Endothelial cell of umbilical vein (primary cell): ENCODE data around the gene GALNT9. TPM values are rescaled to one million over a fixed set of nuclear protein-coding genes. Genes with fewer than 3 reads are reported as not detected.

ENCODE experiments used
- BruUV-seq: library from RNA; stranded (reverse); fragments of 400-500 nt; replicated peaks from 2 replicates; lab custom pipeline; 2021; lab: Mats Ljungman, UMichigan
- CTCF ChIA-PET: fragments of 300-600, 350-600 bp; sonication (Branson Sonifier 250); formaldehyde crosslinking; loops from one replicate; lab custom pipeline; 2021; ENCODE audit warnings: antibody characterized with exemption, inconsistent platforms; lab: Charles Lee
- POLR2A ChIA-PET: fragments of 300-600, 350-600 bp; sonication (Branson Sonifier 250); formaldehyde crosslinking; loops from one replicate; lab custom pipeline; 2021; ENCODE audit warnings: antibody characterized with exemption, inconsistent platforms; lab: Charles Lee
- DNase-seq: peaks from one replicate; pipeline ENCODE4 v3.0.0-alpha.2; 2011; ENCODE audit warnings: low read depth, low spot score
- FAIRE-seq: peaks from 2 replicates; lab custom pipeline; 2011; peaks lifted over from hg19 to GRCh38; lab: Jason Lieb, UNC
- H2AFZ ChIP-seq: 2 replicates; pipeline ENCODE4 v1.6.0; 2012; ENCODE audit warnings: low read depth, low read length, control low read depth, inconsistent platforms
- H3K27ac ChIP-seq: 2 replicates; pipeline ENCODE4 v1.5.1; 2011; ENCODE audit warnings: low read depth, mild to moderate bottlenecking, control low read depth, low read length, moderate library complexity; ENCODE audit not compliant: insufficient read depth
- H3K27me3 ChIP-seq, 2 experiments: 2 replicates each; pipeline versions ENCODE4 v1.6.0 to v1.6.1; 2011; ENCODE audit warnings: low read length in 2 of 2, mixed read lengths in 1 of 2; ENCODE audit not compliant: control insufficient read depth in 2 of 2, insufficient read depth in 2 of 2
- H3K36me3 ChIP-seq, 2 experiments: 2 replicates in 1 of 2; 3 replicates in 1 of 2; pipeline ENCODE4 v1.5.1; 2011; ENCODE audit warnings: low read length in 2 of 2, mild to moderate bottlenecking in 1 of 2, moderate library complexity in 1 of 2; ENCODE audit not compliant: control insufficient read depth in 2 of 2, insufficient read depth in 2 of 2; ENCODE audit errors: extremely low read depth in 1 of 2
- H3K4me1 ChIP-seq: 3 replicates; pipeline ENCODE4 v1.5.1; 2011; ENCODE audit warnings: mild to moderate bottlenecking, low read length; ENCODE audit not compliant: control insufficient read depth, insufficient read depth; ENCODE audit errors: extremely low read depth
- H3K4me2 ChIP-seq: 2 replicates; pipeline ENCODE4 v1.6.1; 2011; ENCODE audit warnings: low read length, control low read depth, mixed read lengths; ENCODE audit not compliant: insufficient read depth
- H3K4me3 ChIP-seq, 3 experiments: fragments of 200-600 bp in 1 of 3; sonication (generic), shearing (Covaris generic) in 1 of 3; replicated peaks in 1 of 3; 2 replicates each; pipeline ENCODE4 v1.5.1; 2011 to 2016; ENCODE audit warnings: control low read depth in 3 of 3, low read length in 3 of 3, mild to moderate bottlenecking in 2 of 3, inconsistent platforms in 1 of 3, low read depth in 1 of 3, moderate library complexity in 1 of 3; ENCODE audit not compliant: insufficient read depth in 1 of 3
- H3K79me2 ChIP-seq: 2 replicates; pipeline ENCODE4 v1.6.0; 2012; ENCODE audit warnings: low read length, inconsistent platforms; ENCODE audit not compliant: control insufficient read depth, insufficient read depth
- H3K9ac ChIP-seq: replicated peaks from 2 replicates; pipeline ENCODE3; 2011; ENCODE audit warnings: low read length, control low read depth; ENCODE audit not compliant: insufficient read depth; ENCODE audit errors: extremely low read depth
- H3K9me1 ChIP-seq: replicated peaks from 3 replicates; pipeline ENCODE4 v1.6.0; 2011; ENCODE audit warnings: mild to moderate bottlenecking, low read length; ENCODE audit not compliant: control insufficient read depth, insufficient read depth; ENCODE audit errors: extremely low read depth
- H3K9me3 ChIP-seq: replicated peaks from 2 replicates; pipeline ENCODE4 v1.5.1; 2012; ENCODE audit warnings: low read length, inconsistent platforms; ENCODE audit not compliant: control insufficient read depth, insufficient read depth
- H4K20me1 ChIP-seq: replicated peaks from 2 replicates; pipeline ENCODE3; 2011; ENCODE audit warnings: mild to moderate bottlenecking, low read length; ENCODE audit not compliant: control insufficient read depth, insufficient read depth; ENCODE audit errors: extremely low read depth
- CTCF ChIP-seq, 2 donors: IDR thresholded peaks; 1 replicate in 1 of 2; 2 replicates in 1 of 2; pipeline ENCODE4 v1.5.1; 2011; ENCODE audit warnings: low read length in 2 of 2, mild to moderate bottlenecking in 2 of 2, moderate library complexity in 2 of 2, control low read depth in 1 of 2, inconsistent platforms in 1 of 2, low read depth in 1 of 2; ENCODE audit not compliant: insufficient read depth in 1 of 2; ENCODE audit errors: extremely low read depth in 1 of 2
- EZH2 ChIP-seq: IDR thresholded peaks from 2 replicates; pipeline ENCODE4 v1.6.1; 2012; ENCODE audit warnings: borderline replicate concordance, low read depth, mild to moderate bottlenecking, moderate library complexity, low read length, inconsistent platforms; ENCODE audit not compliant: severe bottlenecking
- FOS ChIP-seq: IDR thresholded peaks from 2 replicates; pipeline ENCODE4 v1.6.1; 2011; ENCODE audit warnings: mild to moderate bottlenecking, low read length, moderate library complexity, borderline replicate concordance; ENCODE audit not compliant: insufficient read depth
- GATA2 ChIP-seq: IDR thresholded peaks from 2 replicates; pipeline ENCODE4 v1.7.0; 2011; ENCODE audit warnings: low read depth, mild to moderate bottlenecking, moderate library complexity, mixed read lengths, low read length; ENCODE audit not compliant: insufficient read length, insufficient read depth
- JUN ChIP-seq: IDR thresholded peaks from 2 replicates; pipeline ENCODE4 v1.6.1; 2011; ENCODE audit warnings: borderline replicate concordance, low read depth; ENCODE audit not compliant: insufficient read length, insufficient read depth
- MAX ChIP-seq: IDR thresholded peaks from 2 replicates; pipeline ENCODE4 v1.6.1; 2011; ENCODE audit not compliant: insufficient read depth, insufficient read length
- MYC ChIP-seq: IDR thresholded peaks from one replicate; pipeline ENCODE4 v1.6.1; 2011; ENCODE audit warnings: mild to moderate bottlenecking, low read depth, low read length
- POLR2A ChIP-seq: IDR thresholded peaks from 2 replicates; pipeline ENCODE4 v1.6.1; 2012; ENCODE audit warnings: low read depth, mild to moderate bottlenecking, control low read depth, low read length
- POLR2AphosphoS5 ChIP-seq: IDR thresholded peaks from 2 replicates; pipeline ENCODE4 v1.6.1; 2012; ENCODE audit warnings: low read depth, mild to moderate bottlenecking, control low read depth, low read length, moderate library complexity; ENCODE audit not compliant: insufficient read depth
- dilution Hi-C: fragments of 300-500 bp; cut with MboI; formaldehyde crosslinking; loops from one replicate; pipeline ENCODE4 v1.15.0; 2019; ENCODE audit warnings: low sequenced_read_pairs; ENCODE audit not compliant: extremely low pct_ligation_motif_present
- intact Hi-C: fragments of 100-400 bp; cut with micrococcal nuclease; formaldehyde crosslinking; loops from one replicate; pipeline ENCODE4 v1.10.0; 2022
- polyA plus RNA-seq, 4 experiments: library from polyadenylated mRNA; depleted of rRNA in 3 of 4; stranded (reverse) in 3 of 4; unstranded in 1 of 4; fragments of >200 nt; gene quantifications; 2 replicates each; pipeline versions ENCODE4 v1.2.1 to v1.2.3, GENCODE V29; 2011 to 2012; ENCODE audit warnings: missing spikeins in 1 of 4
- total RNA-seq: library from RNA; stranded (reverse); gene quantifications from 2 replicates; pipeline ENCODE4 v1.2.3, GENCODE V29; 2021

The GALNT9 gene
- total and polyA plus RNA-seq, 2 donors (not counting 3 experiments of a cell fraction or from before 2014, with no cell fraction given) = 0.14 to 0.73 TPM

- no peak for DNase-seq
- no peak for FAIRE-seq
- Histone ChIP-seq H3K9me1 (no peaks in the 10 kb centered on the region), H3K36me3 (no peaks in the 10 kb centered on the region), H3K27ac (no peak overlapping the region), H3K4me3 (no peak overlapping the region), H4K20me1 (no peaks in the 10 kb centered on the region), H3K4me1 (peaks cover 8% of the 10 kb centered on the region), H3K79me2 (no peaks in the 10 kb centered on the region), H3K9ac (no peak overlapping the region), H3K27me3 (no peaks in the 10 kb centered on the region), H3K4me2 (no peak overlapping the region), H3K9me3 (no peaks in the 10 kb centered on the region), H2AFZ (no peak overlapping the region)
- ChIA-PET CTCF (interaction anchor here (0.7 kb wide), 1 partner anchor 40 kb away, joined by 3 read pairs; no protein-coding TSS in a partner anchor), POLR2A (no interaction called here)
- no TSS peak for BruUV-seq
- TF ChIP-seq CTCF (IDR thresholded peaks at IDR 0.05; ENCODE audit: extremely low read depth in 1 of 2, insufficient read depth in 1 of 2, low read depth in 1 of 2, low read length in 2 of 2) (peak; percentile 28 to 33), JUN (no peak)
- intact Hi-C loops = no loop called here
- dilution Hi-C loops = no loop called here
Observed at GRCh38 chr12:132194056-132194455, 135.3 kb downstream of the GALNT9 start.

- no TSS peak for BruUV-seq
- TF ChIP-seq MAX = no peak
- TF ChIP-seq MYC = no peak
- TF ChIP-seq POLR2A = no peak
- no peak for TF ChIP-seq EZH2
- no peak for TF ChIP-seq CTCF (IDR thresholded peaks at IDR 0.05; ENCODE audit: extremely low read depth in 1 of 2, insufficient read depth in 1 of 2, low read depth in 1 of 2, low read length in 2 of 2)
- TF ChIP-seq FOS = no peak
- TF ChIP-seq JUN = no peak
- no peak for TF ChIP-seq GATA2
- TF ChIP-seq POLR2AphosphoS5 = no peak
- H3K4me3 ChIP-seq = no peak overlapping the region
- no peaks in the 10 kb centered on the region for H4K20me1 ChIP-seq
- intact Hi-C loops = no loop called here
- peaks cover 8% of the 10 kb centered on the region for H3K4me1 ChIP-seq
- ChIA-PET CTCF (no interaction called here), POLR2A (no interaction called here)
- no peaks in the 10 kb centered on the region for H3K9me1 ChIP-seq
- H2AFZ ChIP-seq = no peak overlapping the region
- no peaks in the 10 kb centered on the region for H3K36me3 ChIP-seq
- FAIRE-seq = no peak
- no peak for DNase-seq
- H3K9me3 ChIP-seq = no peaks in the 10 kb centered on the region
- H3K27me3 ChIP-seq = no peaks in the 10 kb centered on the region
- no peak overlapping the region for H3K27ac ChIP-seq
- H3K9ac ChIP-seq = no peak overlapping the region
- no peaks in the 10 kb centered on the region for H3K79me2 ChIP-seq
- dilution Hi-C loops = no loop called here
- H3K4me2 ChIP-seq = no peak overlapping the region
Observed at GRCh38 chr12:132191715-132192553, 137.5 kb downstream of the GALNT9 start.
